Mesenchymal stem cell (in vitro differentiated cells and primary cell): Measurements from ENCODE around the gene NT5C.
A peak's percentile ranks its signal among the peaks of the same experiment; 100 is the strongest.

ENCODE experiments used
- DNase-seq: peaks from one replicate; pipeline ENCODE4 v3.0.0-alpha.2; 2013
- H2AFZ ChIP-seq: one replicate; pipeline ENCODE4 v1.6.1; 2013; ENCODE audit warnings: low read depth, mild to moderate bottlenecking, control low read depth, inconsistent platforms, low read length, moderate library complexity
- H2AK5ac ChIP-seq: 2 replicates; pipeline ENCODE4 v1.6.1; 2013; ENCODE audit warnings: low read length, moderate library complexity, mild to moderate bottlenecking, inconsistent platforms; ENCODE audit not compliant: severe bottlenecking
- H2BK120ac ChIP-seq: one replicate; pipeline ENCODE4 v1.6.1; 2013; ENCODE audit warnings: low read depth, mild to moderate bottlenecking, inconsistent platforms, low read length, moderate library complexity
- H2BK12ac ChIP-seq, 2 experiments: one replicate each; pipeline ENCODE4 v1.6.1; 2013; ENCODE audit warnings: inconsistent platforms in 2 of 2, low read length in 2 of 2, mild to moderate bottlenecking in 2 of 2, moderate library complexity in 2 of 2, control low read depth in 1 of 2
- H2BK15ac ChIP-seq: one replicate; pipeline ENCODE4 v1.6.1; 2013; ENCODE audit warnings: mild to moderate bottlenecking, low read depth, inconsistent platforms; ENCODE audit not compliant: poor library complexity, severe bottlenecking
- H2BK5ac ChIP-seq: 2 replicates; pipeline ENCODE4 v1.6.1; 2013; ENCODE audit warnings: low read depth, mild to moderate bottlenecking, low read length, control low read depth, inconsistent platforms; ENCODE audit not compliant: poor library complexity, severe bottlenecking
- H3K14ac ChIP-seq, 2 experiments: one replicate each; pipeline ENCODE4 v1.6.1; 2013; ENCODE audit warnings: inconsistent platforms in 2 of 2, low read length in 2 of 2, control low read depth in 1 of 2, mild to moderate bottlenecking in 1 of 2, moderate library complexity in 1 of 2
- H3K18ac ChIP-seq, 2 experiments: one replicate each; pipeline ENCODE4 v1.6.1; 2013; ENCODE audit warnings: inconsistent platforms in 2 of 2, low read length in 2 of 2, control low read depth in 1 of 2, low read depth in 1 of 2, mild to moderate bottlenecking in 1 of 2
- H3K23ac ChIP-seq, 2 experiments: one replicate each; pipeline ENCODE4 v1.6.1; 2013; ENCODE audit warnings: inconsistent platforms in 2 of 2, low read length in 2 of 2, mild to moderate bottlenecking in 2 of 2, moderate library complexity in 2 of 2, control low read depth in 1 of 2
- H3K27ac ChIP-seq: 2 replicates; pipeline ENCODE4 v1.5.1; 2013; ENCODE audit warnings: mild to moderate bottlenecking, moderate library complexity, low read length, control low read depth, inconsistent platforms; ENCODE audit not compliant: poor library complexity, severe bottlenecking
- H3K27me3 ChIP-seq, 2 experiments: 2 replicates each; pipeline versions ENCODE4 v1.6.1 to v1.7.0; 2013; ENCODE audit warnings: low read length in 2 of 2, mild to moderate bottlenecking in 2 of 2, moderate library complexity in 2 of 2, control low read depth in 1 of 2, inconsistent platforms in 1 of 2; ENCODE audit not compliant: control insufficient read depth in 1 of 2, insufficient read depth in 1 of 2
- H3K36me3 ChIP-seq, 2 experiments: 2 replicates each; pipeline versions ENCODE4 v1.6.1 to v1.7.0; 2013; ENCODE audit warnings: low read length in 2 of 2, control low read depth in 1 of 2, inconsistent platforms in 1 of 2, low read depth in 1 of 2, mild to moderate bottlenecking in 1 of 2; ENCODE audit not compliant: insufficient read depth in 2 of 2, control insufficient read depth in 1 of 2
- H3K4ac ChIP-seq, 2 experiments: one replicate each; pipeline ENCODE4 v1.6.1; 2013; ENCODE audit warnings: inconsistent platforms in 2 of 2, low read length in 2 of 2, mild to moderate bottlenecking in 2 of 2, moderate library complexity in 2 of 2, control low read depth in 1 of 2, low read depth in 1 of 2
- H3K4me1 ChIP-seq: 2 replicates; pipeline ENCODE4 v1.6.1; 2013; ENCODE audit warnings: low read depth, low read length, control low read depth; ENCODE audit not compliant: control insufficient read depth, insufficient read depth
- H3K4me2 ChIP-seq: 2 replicates; pipeline ENCODE4 v1.6.1; 2013; ENCODE audit warnings: low read length, mild to moderate bottlenecking, inconsistent platforms; ENCODE audit not compliant: poor library complexity, severe bottlenecking
- H3K4me3 ChIP-seq, 2 experiments: 2 replicates each; pipeline versions ENCODE4 v1.5.1 to v1.7.0; 2013; ENCODE audit warnings: low read length in 2 of 2, mild to moderate bottlenecking in 2 of 2, control low read depth in 1 of 2, low read depth in 1 of 2; ENCODE audit not compliant: insufficient read depth in 1 of 2
- H3K79me1 ChIP-seq: replicated peaks from 2 replicates; pipeline ENCODE4 v1.6.1; 2013; ENCODE audit warnings: mild to moderate bottlenecking, control low read depth, low read length, inconsistent platforms; ENCODE audit not compliant: poor library complexity, severe bottlenecking
- H3K9ac ChIP-seq: 2 replicates; pipeline ENCODE4 v1.7.0; 2013; ENCODE audit warnings: mild to moderate bottlenecking, low read length, moderate library complexity
- H3K9me3 ChIP-seq: 2 replicates; pipeline ENCODE4 v1.7.0; 2013; ENCODE audit warnings: mild to moderate bottlenecking, low read length; ENCODE audit not compliant: control insufficient read depth
- H4K8ac ChIP-seq: one replicate; pipeline ENCODE4 v1.6.1; 2013; ENCODE audit warnings: inconsistent platforms, mild to moderate bottlenecking, low read length, moderate library complexity
- H4K91ac ChIP-seq: one replicate; pipeline ENCODE4 v1.6.1; 2013; ENCODE audit warnings: mild to moderate bottlenecking, low read length, inconsistent platforms
- WGBS: methylation state at CpG from one replicate; pipeline ENCODE4 v1.1.7; 2013; ENCODE audit warnings: mixed read lengths; 5-methylcytosine and 5-hydroxymethylcytosine counted together

Gene NT5C

GRCh38 chr17:75094871-75095399, 36.6 kb downstream of the NT5C start:
- Histone ChIP-seq H2BK15ac (peak overlapping the region; percentile 44), H3K79me1 (peaks cover 16% of the 10 kb centered on the region), H3K18ac (peak overlapping the region in 1 of 2 experiments; percentile 21), H3K4me2 (no peak overlapping the region), H3K36me3 (peaks cover 10 to 45% of the 10 kb centered on the region in 2 experiments), H2AFZ (no peak overlapping the region), H3K4me1 (peaks cover 41% of the 10 kb centered on the region), H3K27me3 (no peaks in the 10 kb centered on the region), H3K27ac (no peak overlapping the region), H2BK5ac (no peak overlapping the region), H4K8ac (no peak overlapping the region), H3K4ac (no peak overlapping the region), H3K9ac (no peak overlapping the region), H2BK12ac (no peak overlapping the region), H4K91ac (peak overlapping the region; percentile 71), H3K23ac (no peak overlapping the region), H3K9me3 (no peaks in the 10 kb centered on the region), H3K14ac (no peak overlapping the region), H3K4me3 (no peak overlapping the region), H2BK120ac (no peak overlapping the region), H2AK5ac (peak overlapping the region; percentile 43)
- DNase-seq, result no peak
- WGBS, result 86% methylated on average over 16 of the region's 16 CpGs

- WGBS, result 97% methylated on average over 18 of the region's 18 CpGs
- Histone ChIP-seq H3K4me2 (no peak overlapping the region), H2BK12ac (peak overlapping the region; percentile 33 to 72)
Measured at GRCh38 chr17:75093548-75094158, 37.9 kb downstream of the NT5C start.

DNA sequence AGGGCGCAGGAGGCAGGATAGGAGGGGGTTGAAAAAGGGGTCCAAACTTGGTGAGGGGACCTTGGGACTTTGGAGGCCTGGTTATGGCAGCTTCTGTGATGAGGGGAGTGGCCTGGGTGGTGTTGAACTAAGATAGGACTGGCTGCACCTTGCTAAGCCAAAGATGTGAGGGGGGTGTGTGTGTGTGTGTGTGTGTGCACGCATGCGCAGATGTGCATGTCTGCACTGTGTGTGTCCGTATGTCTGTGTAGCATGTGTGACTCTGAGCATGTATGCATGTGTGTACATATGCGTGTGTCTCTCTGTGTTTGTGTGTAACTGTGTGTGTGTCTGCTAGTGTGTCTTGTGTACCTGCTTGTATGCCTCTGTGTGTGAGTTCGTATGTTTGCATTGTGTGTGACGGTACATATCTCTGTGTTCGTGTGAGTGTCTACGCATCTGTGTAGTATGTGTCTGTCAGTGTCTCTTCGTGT, 39.7 kb downstream of the NT5C start:
- no peak overlapping the region for H2BK12ac ChIP-seq
- 96% methylated on average over 10 of the region's 10 CpGs for WGBS
- no peak overlapping the region for H2AFZ ChIP-seq
- peaks cover 11% of the 10 kb centered on the region for H3K79me1 ChIP-seq
- no peak overlapping the region for H3K14ac ChIP-seq
- no peaks in the 10 kb centered on the region for H3K9me3 ChIP-seq
- H3K36me3 ChIP-seq, result peaks cover 0 to 18% of the 10 kb centered on the region in 2 experiments
- H3K18ac ChIP-seq, result no peak overlapping the region
- H4K91ac ChIP-seq, result peak overlapping the region; percentile 10
- H3K4me2 ChIP-seq, result no peak overlapping the region
- H2AK5ac ChIP-seq, result no peak overlapping the region
- H4K8ac ChIP-seq, result no peak overlapping the region
- H3K4me3 ChIP-seq, result no peak overlapping the region
- H3K27ac ChIP-seq, result no peak overlapping the region
- H2BK120ac ChIP-seq, result no peak overlapping the region
- H3K23ac ChIP-seq, result no peak overlapping the region
- peaks cover 56% of the 10 kb centered on the region for H3K4me1 ChIP-seq
- no peaks in the 10 kb centered on the region for H3K27me3 ChIP-seq
- no peak overlapping the region for H3K4ac ChIP-seq
- no peak overlapping the region for H3K9ac ChIP-seq
- peak overlapping the region; percentile 2 for H2BK15ac ChIP-seq
- DNase-seq, result peak; percentile 18
- H2BK5ac ChIP-seq, result no peak overlapping the region

More at GRCh38 chr17:75093548-75094158, 37.9 kb downstream of the NT5C start:
- H3K14ac ChIP-seq, result peak overlapping the region in 1 of 2 experiments; percentile 95
- H2BK5ac ChIP-seq, result no peak overlapping the region
- no peak overlapping the region for H3K4me3 ChIP-seq
- H2AFZ ChIP-seq, result no peak overlapping the region
- H3K9me3 ChIP-seq, result no peaks in the 10 kb centered on the region
- peaks cover 13% of the 10 kb centered on the region for H3K79me1 ChIP-seq
- peak overlapping the region; percentile 50 for H4K8ac ChIP-seq
- peak overlapping the region in 1 of 2 experiments; percentile 52 for H3K18ac ChIP-seq
- H3K23ac ChIP-seq, result no peak overlapping the region
- H2BK15ac ChIP-seq, result peak overlapping the region; percentile 52
- no peaks in the 10 kb centered on the region for H3K27me3 ChIP-seq
- no peak overlapping the region for H3K9ac ChIP-seq
- peak overlapping the region; percentile 92 for H4K91ac ChIP-seq
- no peak overlapping the region for H2BK120ac ChIP-seq
- H3K27ac ChIP-seq, result no peak overlapping the region
- peaks cover under 1 to 32% of the 10 kb centered on the region in 2 experiments for H3K36me3 ChIP-seq
- H3K4ac ChIP-seq, result peak overlapping the region; percentile 4 to 39
- peaks cover 48% of the 10 kb centered on the region for H3K4me1 ChIP-seq
- DNase-seq, result no peak
- H2AK5ac ChIP-seq, result peak overlapping the region; percentile 6
